Neural cell (in vitro differentiated cells): ENCODE results near the gene ACTN1. TPM values are rescaled to one million over a fixed set of nuclear protein-coding genes. Genes with fewer than 3 reads are reported as not detected.

ENCODE experiments used
- H2AFZ ChIP-seq: fragments of 200-600, 300-800 bp; sonication (generic), shearing (Covaris generic); 2 replicates; pipeline ENCODE4 v1.6.0; 2014; ENCODE audit warnings: low read depth, mild to moderate bottlenecking, antibody characterized with exemption, low read length, moderate library complexity
- H3F3A ChIP-seq: fragments of 200-600 bp; shearing (Covaris generic); 2 replicates; pipeline ENCODE4 v1.6.1; 2016; ENCODE audit warnings: mild to moderate bottlenecking, moderate library complexity, mixed read lengths, antibody characterized with exemption, low read length; ENCODE audit not compliant: insufficient read depth, poor library complexity, severe bottlenecking
- H3K27ac ChIP-seq: fragments of 200-600, 300-800 bp; sonication (generic), shearing (Covaris generic); 2 replicates; pipeline ENCODE4 v1.5.1; 2014; ENCODE audit warnings: mild to moderate bottlenecking, low read length, moderate library complexity
- H3K27me3 ChIP-seq: fragments of 300-800, 200-600 bp; sonication (generic), shearing (Covaris generic); 2 replicates; pipeline ENCODE4 v1.6.0; 2014; ENCODE audit warnings: mild to moderate bottlenecking, low read depth, low read length, moderate library complexity; ENCODE audit not compliant: insufficient read depth
- H3K36me3 ChIP-seq: fragments of 300-800, 200-600 bp; sonication (generic), shearing (Covaris generic); 2 replicates; pipeline ENCODE4 v1.5.1; 2014; ENCODE audit warnings: mild to moderate bottlenecking, antibody characterized with exemption, low read length, moderate library complexity; ENCODE audit not compliant: insufficient read depth
- H3K4me2 ChIP-seq: fragments of 300-800, 200-600 bp; sonication (generic), shearing (Covaris generic); 2 replicates; pipeline ENCODE4 v1.6.0; 2014; ENCODE audit warnings: mild to moderate bottlenecking, low read length
- H3K4me3 ChIP-seq: fragments of 300-800, 200-600 bp; sonication (generic), shearing (Covaris generic); 2 replicates; pipeline ENCODE4 v1.5.1; 2014; ENCODE audit warnings: mild to moderate bottlenecking, low read length, moderate library complexity
- H3K79me2 ChIP-seq: fragments of 200-600 bp; shearing (Covaris generic); replicated peaks from 2 replicates; pipeline ENCODE4 v1.6.0; 2014; ENCODE audit warnings: mild to moderate bottlenecking, low read length, moderate library complexity; ENCODE audit not compliant: insufficient read depth
- H3K9ac ChIP-seq: fragments of 300-800, 200-600 bp; sonication (generic), shearing (Covaris generic); 2 replicates; pipeline ENCODE4 v1.6.1; 2016; ENCODE audit warnings: mild to moderate bottlenecking, low read length, mixed read lengths
- H3K9me2 ChIP-seq: fragments of 200-600 bp; shearing (Covaris generic); 2 replicates; pipeline ENCODE4 v1.6.1; 2016; ENCODE audit warnings: mild to moderate bottlenecking, low read length, mixed read lengths; ENCODE audit not compliant: insufficient read depth
- H3K9me3 ChIP-seq: fragments of 200-600, 300-800 bp; sonication (generic), shearing (Covaris generic); 2 replicates; pipeline ENCODE4 v1.6.1; 2016; ENCODE audit warnings: mild to moderate bottlenecking, mixed run types, low read length, moderate library complexity, mixed read lengths
- H4K20me1 ChIP-seq: fragments of 200-600 bp; shearing (Covaris generic); 2 replicates; pipeline ENCODE4 v1.6.1; 2016; ENCODE audit warnings: mild to moderate bottlenecking, mixed run types; ENCODE audit not compliant: insufficient read depth
- EP300 ChIP-seq: fragments of 450-650 bp; conservative IDR thresholded peaks from 2 replicates; pipeline ENCODE4 v1.6.1; 2014; ENCODE audit warnings: antibody characterized with exemption, mild to moderate bottlenecking, moderate library complexity; ENCODE audit not compliant: poor library complexity, severe bottlenecking
- EZH2 ChIP-seq: fragments of 200-600, 300-800 bp; shearing (Covaris generic), sonication (generic); IDR thresholded peaks from 2 replicates; pipeline ENCODE4 v1.6.1; 2014; ENCODE audit warnings: antibody characterized with exemption, low read length, borderline replicate concordance, mild to moderate bottlenecking; ENCODE audit not compliant: insufficient read depth, poor library complexity, severe bottlenecking
- MXI1 ChIP-seq: fragments of 450-650 bp; conservative IDR thresholded peaks from 2 replicates; pipeline ENCODE4 v1.6.1; 2014; ENCODE audit warnings: antibody characterized with exemption, mild to moderate bottlenecking; ENCODE audit not compliant: poor library complexity, severe bottlenecking
- POLR2AphosphoS5 ChIP-seq: IDR thresholded peaks from 2 replicates; pipeline ENCODE4 v1.6.1; 2012
- RAD21 ChIP-seq: fragments of 450-650 bp; conservative IDR thresholded peaks from 2 replicates; pipeline ENCODE4 v1.6.1; 2014; ENCODE audit warnings: antibody characterized with exemption, mild to moderate bottlenecking, moderate library complexity
- SMC3 ChIP-seq: fragments of 450-650 bp; conservative IDR thresholded peaks from 2 replicates; pipeline ENCODE4 v1.6.1; 2014; ENCODE audit warnings: antibody characterized with exemption, mild to moderate bottlenecking, moderate library complexity; ENCODE audit not compliant: poor library complexity
- TAF1 ChIP-seq: IDR thresholded peaks from 2 replicates; pipeline ENCODE4 v1.6.1; 2012; ENCODE audit warnings: low read depth
- polyA plus RNA-seq: library from polyadenylated mRNA; depleted of rRNA; stranded (reverse); fragments of >200 nt; gene quantifications from 2 replicates; pipeline ENCODE4 v1.2.3, GENCODE V29; 2014
- TF ChIP-seq, protein P1 (sequence below): fragments of 450-650 bp; IDR thresholded peaks from 2 replicates; pipeline ENCODE4 v1.5.1; 2014; ENCODE audit warnings: antibody characterized with exemption, mild to moderate bottlenecking, moderate library complexity; ENCODE audit not compliant: poor library complexity, severe bottlenecking
- TF ChIP-seq, protein P2 (sequence below): IDR thresholded peaks from 2 replicates; pipeline ENCODE4 v1.6.1; 2012; ENCODE audit warnings: borderline replicate concordance

ACTN1 gene
- polyA plus RNA-seq, 1 donor from 2014 or later, result 10.8 TPM

DNA sequence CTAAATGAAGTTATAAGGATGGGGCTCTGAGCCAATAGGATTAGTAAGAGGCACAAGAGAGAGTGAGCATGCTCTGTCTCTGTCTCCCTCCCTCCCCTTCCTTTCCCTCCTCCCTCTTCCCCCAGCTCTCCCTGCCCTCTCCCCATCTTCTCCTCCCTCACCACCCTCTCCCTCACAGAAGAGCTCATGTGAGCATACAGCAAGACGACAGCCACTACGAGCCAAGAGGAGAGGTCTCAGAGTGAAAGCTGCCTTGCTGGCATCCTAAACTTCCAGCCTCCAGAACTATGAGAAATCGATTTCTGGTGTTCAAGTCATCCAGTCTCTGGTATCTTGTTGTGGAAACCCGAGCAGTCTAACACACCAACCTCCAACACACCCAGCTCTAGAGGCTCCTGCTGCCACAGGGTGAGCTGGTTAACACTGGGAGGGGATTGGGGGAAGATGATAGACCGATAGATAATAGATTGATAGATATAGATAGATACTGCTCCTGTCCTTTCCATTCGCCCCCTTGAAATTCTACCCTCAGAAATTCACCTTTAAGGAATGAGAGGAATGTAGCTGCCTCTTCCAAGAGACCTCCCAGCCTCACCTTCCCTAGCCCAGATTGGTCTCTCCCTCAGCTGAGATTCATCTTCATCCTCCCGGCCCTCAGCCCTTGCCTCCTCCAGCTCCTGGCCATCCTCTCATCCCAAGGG lies 25.8 kb upstream of the ACTN1 start:
- Histone ChIP-seq H3K4me2 (no peak overlapping the region), H3K27me3 (no peaks in the 10 kb centered on the region), H3K79me2 (no peaks in the 10 kb centered on the region), H2AFZ (no peak overlapping the region), H3K9me2 (no peaks in the 10 kb centered on the region), H3K9ac (no peak overlapping the region), H3K36me3 (no peaks in the 10 kb centered on the region), H3K27ac (no peak overlapping the region), H3K9me3 (no peaks in the 10 kb centered on the region), H3F3A (no peaks in the 10 kb centered on the region), H4K20me1 (no peaks in the 10 kb centered on the region), H3K4me3 (no peak overlapping the region)
- TF ChIP-seq EP300, result no peak
- TF ChIP-seq, protein P1, sequence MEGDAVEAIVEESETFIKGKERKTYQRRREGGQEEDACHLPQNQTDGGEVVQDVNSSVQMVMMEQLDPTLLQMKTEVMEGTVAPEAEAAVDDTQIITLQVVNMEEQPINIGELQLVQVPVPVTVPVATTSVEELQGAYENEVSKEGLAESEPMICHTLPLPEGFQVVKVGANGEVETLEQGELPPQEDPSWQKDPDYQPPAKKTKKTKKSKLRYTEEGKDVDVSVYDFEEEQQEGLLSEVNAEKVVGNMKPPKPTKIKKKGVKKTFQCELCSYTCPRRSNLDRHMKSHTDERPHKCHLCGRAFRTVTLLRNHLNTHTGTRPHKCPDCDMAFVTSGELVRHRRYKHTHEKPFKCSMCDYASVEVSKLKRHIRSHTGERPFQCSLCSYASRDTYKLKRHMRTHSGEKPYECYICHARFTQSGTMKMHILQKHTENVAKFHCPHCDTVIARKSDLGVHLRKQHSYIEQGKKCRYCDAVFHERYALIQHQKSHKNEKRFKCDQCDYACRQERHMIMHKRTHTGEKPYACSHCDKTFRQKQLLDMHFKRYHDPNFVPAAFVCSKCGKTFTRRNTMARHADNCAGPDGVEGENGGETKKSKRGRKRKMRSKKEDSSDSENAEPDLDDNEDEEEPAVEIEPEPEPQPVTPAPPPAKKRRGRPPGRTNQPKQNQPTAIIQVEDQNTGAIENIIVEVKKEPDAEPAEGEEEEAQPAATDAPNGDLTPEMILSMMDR, result no peak
- no peak for TF ChIP-seq RAD21
- TF ChIP-seq POLR2AphosphoS5, result no peak
- TF ChIP-seq, protein P2, sequence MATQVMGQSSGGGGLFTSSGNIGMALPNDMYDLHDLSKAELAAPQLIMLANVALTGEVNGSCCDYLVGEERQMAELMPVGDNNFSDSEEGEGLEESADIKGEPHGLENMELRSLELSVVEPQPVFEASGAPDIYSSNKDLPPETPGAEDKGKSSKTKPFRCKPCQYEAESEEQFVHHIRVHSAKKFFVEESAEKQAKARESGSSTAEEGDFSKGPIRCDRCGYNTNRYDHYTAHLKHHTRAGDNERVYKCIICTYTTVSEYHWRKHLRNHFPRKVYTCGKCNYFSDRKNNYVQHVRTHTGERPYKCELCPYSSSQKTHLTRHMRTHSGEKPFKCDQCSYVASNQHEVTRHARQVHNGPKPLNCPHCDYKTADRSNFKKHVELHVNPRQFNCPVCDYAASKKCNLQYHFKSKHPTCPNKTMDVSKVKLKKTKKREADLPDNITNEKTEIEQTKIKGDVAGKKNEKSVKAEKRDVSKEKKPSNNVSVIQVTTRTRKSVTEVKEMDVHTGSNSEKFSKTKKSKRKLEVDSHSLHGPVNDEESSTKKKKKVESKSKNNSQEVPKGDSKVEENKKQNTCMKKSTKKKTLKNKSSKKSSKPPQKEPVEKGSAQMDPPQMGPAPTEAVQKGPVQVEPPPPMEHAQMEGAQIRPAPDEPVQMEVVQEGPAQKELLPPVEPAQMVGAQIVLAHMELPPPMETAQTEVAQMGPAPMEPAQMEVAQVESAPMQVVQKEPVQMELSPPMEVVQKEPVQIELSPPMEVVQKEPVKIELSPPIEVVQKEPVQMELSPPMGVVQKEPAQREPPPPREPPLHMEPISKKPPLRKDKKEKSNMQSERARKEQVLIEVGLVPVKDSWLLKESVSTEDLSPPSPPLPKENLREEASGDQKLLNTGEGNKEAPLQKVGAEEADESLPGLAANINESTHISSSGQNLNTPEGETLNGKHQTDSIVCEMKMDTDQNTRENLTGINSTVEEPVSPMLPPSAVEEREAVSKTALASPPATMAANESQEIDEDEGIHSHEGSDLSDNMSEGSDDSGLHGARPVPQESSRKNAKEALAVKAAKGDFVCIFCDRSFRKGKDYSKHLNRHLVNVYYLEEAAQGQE, result no peak
- TF ChIP-seq MXI1, result no peak
- TF ChIP-seq EZH2, result no peak
- no peak for TF ChIP-seq TAF1

DNA sequence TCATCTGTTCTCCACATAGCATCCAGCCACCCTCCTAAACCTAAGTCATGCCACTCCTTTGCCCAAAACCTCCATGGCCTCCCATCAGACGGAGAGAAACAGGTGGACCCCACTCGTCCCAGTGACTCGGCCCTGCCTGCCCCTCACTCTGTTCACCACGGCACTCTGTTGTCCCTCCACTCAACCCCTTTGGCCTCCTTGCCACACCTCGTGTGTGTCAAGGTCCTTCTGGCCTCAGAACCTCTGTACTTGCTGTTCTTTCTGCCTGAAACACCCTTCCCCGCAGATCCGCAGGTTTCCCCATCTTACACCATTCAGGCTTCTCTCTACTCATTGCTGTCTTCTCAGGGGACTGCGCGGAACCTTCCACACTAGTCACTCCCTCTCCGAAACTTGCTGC lies 24.5 kb upstream of the ACTN1 start:
- Histone ChIP-seq H3K9me2 (no peaks in the 10 kb centered on the region), H4K20me1 (no peaks in the 10 kb centered on the region), H3K27ac (no peak overlapping the region), H3K27me3 (no peaks in the 10 kb centered on the region), H3K79me2 (no peaks in the 10 kb centered on the region), H2AFZ (no peak overlapping the region), H3K4me3 (no peak overlapping the region), H3K4me2 (no peak overlapping the region), H3F3A (no peaks in the 10 kb centered on the region), H3K36me3 (no peaks in the 10 kb centered on the region), H3K9ac (no peak overlapping the region), H3K9me3 (no peaks in the 10 kb centered on the region)
- no peak for TF ChIP-seq EZH2
- no peak for TF ChIP-seq EP300
- TF ChIP-seq, protein P1, result no peak
- no peak for TF ChIP-seq POLR2AphosphoS5
- TF ChIP-seq SMC3, result no peak
- TF ChIP-seq, protein P2, result no peak
